ENCODE data around the gene FOXC1.
A peak's percentile ranks its signal among the peaks of the same experiment; 100 is the strongest.

Gene FOXC1

GRCh38 chr6:1600764-1601157, 9.0 kb upstream of the FOXC1 start:
- ChIA-PET POLR2A (no interaction called here), CTCF (interaction anchor here (1.0 to 2.6 kb wide), 7 partner anchors 503 to 1033 kb away, joined by 5 to 11 read pairs (median 6); no protein-coding TSS in a partner anchor)
- no peak for DNase-seq (ENCODE audit: extremely low spot score)
- no peak for TF ChIP-seq CTCF (IDR thresholded peaks at IDR 0.05; ENCODE audit: control extremely low read depth, extremely low read depth, low read depth, missing control alignments)

- ChIA-PET CTCF (interaction anchor here (1.5 to 2.6 kb wide), 4 partner anchors 503 to 1033 kb away, joined by 4 to 11 read pairs (median 8); no protein-coding TSS in a partner anchor), POLR2A (no interaction called here)
- no peak for TF ChIP-seq CTCF (IDR thresholded peaks at IDR 0.05; ENCODE audit: control extremely low read depth, extremely low read depth, low read depth, missing control alignments)
- DNase-seq (ENCODE audit: extremely low spot score) = no peak
Measured at GRCh38 chr6:1601158-1602048, 8.3 kb upstream of the FOXC1 start.

GRCh38 chr6:1602049-1602713, 7.5 kb upstream of the FOXC1 start:
- CTCF ChIA-PET = interaction anchor here (0.9 to 2.6 kb wide), 7 partner anchors 15 to 1033 kb away, joined by 3 to 11 read pairs (median 4); no protein-coding TSS in a partner anchor
- POLR2A ChIA-PET = no interaction called here
- no peak for TF ChIP-seq CTCF (IDR thresholded peaks at IDR 0.05; ENCODE audit: control extremely low read depth, extremely low read depth, low read depth, missing control alignments)
- no peak for DNase-seq (ENCODE audit: extremely low spot score)

GRCh38 chr6:1603708-1604107, 6.0 kb upstream of the FOXC1 start:
- no peak for DNase-seq (ENCODE audit: extremely low spot score)
- no peak for TF ChIP-seq CTCF (IDR thresholded peaks at IDR 0.05; ENCODE audit: control extremely low read depth, extremely low read depth, low read depth, missing control alignments)
- POLR2A ChIA-PET = no interaction called here
- CTCF ChIA-PET = interaction anchor here (1.0 to 2.6 kb wide), 3 partner anchors 501 to 751 kb away, joined by 3 to 11 read pairs (median 6); no protein-coding TSS in a partner anchor

- ChIA-PET CTCF (interaction anchor here (0.6 to 3.7 kb wide), 7 partner anchors 8 to 750 kb away, joined by 3 to 20 read pairs (median 4); no protein-coding TSS in a partner anchor), POLR2A (interaction anchor here (0.5 kb wide), 1 partner anchor 1955 kb away, joined by 5 read pairs; no protein-coding TSS in a partner anchor)
- TF ChIP-seq CTCF (IDR thresholded peaks at IDR 0.05; ENCODE audit: control extremely low read depth, extremely low read depth, low read depth, missing control alignments) = peak; percentile 88
- peak; percentile 86 for DNase-seq (ENCODE audit: extremely low spot score)
Measured at GRCh38 chr6:1604158-1605003, 5.3 kb upstream of the FOXC1 start.

Measured in GM10248 (cell line).